HG03159 (cell line): ENCODE data around the gene HIVEP3.
"Not testable (repeated sequence)": the region's sequence is repeated elsewhere in the genome, so short reads cannot be mapped to it uniquely, and the experiment has no call there.

Experiments
- ATAC-seq: cut with Tn5 transposase; IDR thresholded peaks from one replicate; pipeline ENCODE4 v1.9.1; 2021; ENCODE audit warnings: mild to moderate bottlenecking, moderate library complexity; ENCODE audit not compliant: unreplicated experiment

The HIVEP3 gene

DNA sequence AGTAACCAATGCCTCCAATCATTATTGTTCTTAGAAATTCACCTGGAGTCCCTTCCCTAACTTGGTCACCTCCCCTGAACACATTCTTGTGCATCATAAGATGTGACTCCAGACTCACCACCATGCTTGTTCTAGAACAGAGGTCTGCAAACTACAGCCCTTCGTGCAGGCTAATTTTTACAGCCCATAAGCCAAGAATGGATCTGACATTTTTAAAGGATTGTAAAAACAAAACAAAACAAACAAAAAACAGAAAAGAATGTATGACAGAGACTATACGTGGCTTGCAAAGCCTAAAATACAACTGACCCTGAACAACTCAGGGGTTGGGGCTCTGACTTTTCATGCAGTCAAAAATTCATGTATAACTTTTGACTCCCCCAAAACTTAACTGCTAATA, 6.2 kb upstream of the HIVEP3 start:
- no peak for ATAC-seq

DNA sequence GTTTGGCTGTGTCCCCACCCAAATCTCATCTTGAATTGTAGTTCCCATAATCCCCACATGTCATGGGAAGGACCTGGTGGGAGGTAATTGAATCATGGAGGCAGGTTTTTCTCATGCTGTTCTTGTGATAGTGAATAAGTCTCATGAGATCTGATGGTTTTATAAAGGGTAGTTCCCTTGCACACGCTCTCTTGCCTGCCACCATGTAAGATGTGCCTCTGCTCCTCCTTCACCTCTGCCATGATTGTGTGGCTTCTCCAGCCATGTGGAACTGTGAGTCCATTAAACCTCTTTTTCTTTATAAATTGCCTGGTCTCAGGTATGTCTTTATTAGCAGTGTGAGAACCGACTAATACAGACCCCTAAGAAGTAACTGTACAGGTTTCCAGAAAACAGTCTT, 2.5 kb upstream of the HIVEP3 start:
- not testable (repeated sequence) for ATAC-seq

DNA sequence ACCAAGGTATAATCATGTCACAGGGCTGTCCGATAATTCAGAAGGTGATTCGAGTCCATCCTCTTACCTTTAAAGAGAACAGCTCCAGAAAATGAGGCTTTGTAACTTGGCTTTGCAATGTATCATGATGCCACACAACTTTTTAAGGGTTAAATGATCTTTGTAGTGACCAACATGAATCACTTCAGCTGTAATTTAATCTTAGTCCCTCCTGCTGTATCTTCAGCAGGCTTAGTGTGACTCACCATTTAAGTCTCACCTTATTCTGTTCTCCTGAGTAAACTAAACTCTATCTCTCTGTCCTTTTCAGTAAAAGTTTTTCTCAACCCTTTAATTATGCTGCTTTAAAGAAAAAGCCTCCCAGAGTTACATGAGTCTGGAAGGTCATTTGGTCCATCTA, 1.9 kb upstream of the HIVEP3 start:
- no peak for ATAC-seq

DNA sequence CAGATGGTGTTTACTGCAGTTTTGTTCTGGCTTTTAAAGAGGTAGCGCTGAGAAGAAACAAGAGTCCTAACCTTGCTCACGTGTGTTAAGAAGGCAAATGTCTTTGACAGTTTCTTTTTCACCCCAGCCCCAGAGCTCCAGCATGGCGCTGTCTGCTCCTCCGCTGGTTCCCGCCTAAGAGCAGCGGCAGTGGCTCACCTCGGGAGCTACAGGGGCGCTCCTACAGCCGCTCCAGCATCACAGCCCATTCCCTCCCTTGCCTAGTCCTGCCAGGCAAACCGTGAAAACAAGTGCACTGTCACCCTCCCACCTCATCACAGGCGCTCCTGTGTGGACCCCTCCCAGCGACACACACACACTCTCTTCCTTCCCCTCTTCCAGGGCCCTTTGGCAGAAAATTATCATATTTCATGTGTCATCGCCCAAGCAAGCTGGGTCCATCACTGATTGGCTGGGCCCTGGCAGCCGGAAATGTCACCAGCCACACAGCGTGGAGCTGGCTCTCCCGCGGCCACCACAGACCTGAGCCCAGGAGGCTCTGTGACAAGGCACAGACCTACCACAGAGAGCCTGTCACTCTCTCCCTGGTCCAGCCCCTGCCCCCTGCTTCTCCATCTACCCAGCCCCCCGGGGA, 1.2 kb upstream of the HIVEP3 start:
- ATAC-seq, result peak; percentile 76

DNA sequence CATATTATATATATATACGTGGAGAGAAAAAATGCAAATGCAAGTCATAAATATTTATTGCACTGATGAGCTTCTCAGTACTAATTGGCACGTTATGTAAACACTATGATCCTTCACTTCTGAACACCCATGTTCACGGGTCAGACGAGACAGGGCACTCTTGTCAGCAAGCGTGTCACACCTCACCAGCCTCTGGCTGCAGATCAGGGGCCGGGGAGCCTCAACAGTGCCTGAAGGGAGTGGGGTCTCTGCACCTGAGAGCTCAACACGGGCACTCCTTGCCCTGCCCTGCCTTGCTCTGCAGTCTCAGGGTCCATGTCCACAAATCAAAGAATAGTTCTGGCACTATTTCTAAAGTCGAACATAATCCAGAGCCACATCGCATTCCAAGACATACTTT, 409 bp upstream of the HIVEP3 start:
- no peak for ATAC-seq

DNA sequence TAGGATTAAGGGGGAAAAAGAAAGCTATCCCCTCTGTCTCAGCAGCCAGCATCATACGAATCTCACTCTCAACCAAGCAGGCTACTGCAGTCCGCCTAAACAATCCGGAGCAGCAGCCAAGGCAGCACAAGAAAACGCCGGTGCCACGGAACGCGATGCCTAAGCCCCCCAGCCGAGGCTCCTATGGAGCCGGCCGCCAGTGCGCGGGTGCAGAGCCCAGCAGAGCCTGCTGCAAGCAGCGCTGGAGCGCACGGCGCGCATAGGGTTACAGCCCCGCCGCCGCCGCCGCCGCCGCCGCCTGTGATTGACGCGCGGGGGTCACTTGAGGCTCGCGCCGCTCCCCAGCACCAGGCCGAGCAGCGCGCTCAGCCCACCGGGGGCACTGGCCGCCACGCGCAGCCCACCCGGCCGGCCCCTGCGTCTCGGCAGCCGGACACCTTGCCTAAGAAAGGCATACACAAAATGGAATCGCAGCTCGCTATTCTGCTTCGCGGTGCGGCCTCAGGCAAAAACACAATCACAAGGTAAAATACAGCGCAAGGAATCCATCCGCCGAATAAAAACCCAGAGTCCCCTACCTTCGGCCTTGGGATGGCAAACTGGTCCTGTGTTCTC, 780 bp downstream of the HIVEP3 start:
- ATAC-seq, result peak; percentile 65

DNA sequence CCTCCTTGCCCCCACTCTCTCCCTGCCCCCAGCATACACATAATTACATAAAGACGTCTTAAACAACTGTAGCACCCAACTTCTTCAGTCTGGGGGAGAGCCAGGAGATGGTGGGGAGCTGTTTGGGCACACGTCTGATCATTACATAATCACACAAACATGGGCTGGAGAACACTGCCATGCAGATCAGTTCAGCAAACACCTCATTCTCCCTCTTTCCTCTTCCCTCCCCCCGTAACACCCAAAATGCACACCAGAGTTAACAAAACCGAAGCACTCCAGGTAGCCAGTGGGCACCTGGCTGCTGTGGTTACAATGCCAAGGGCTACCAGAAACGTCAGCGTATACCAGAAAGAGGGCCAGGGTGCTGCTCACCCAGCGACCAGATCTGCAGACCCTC, 1.6 kb downstream of the HIVEP3 start:
- ATAC-seq, result no peak

DNA sequence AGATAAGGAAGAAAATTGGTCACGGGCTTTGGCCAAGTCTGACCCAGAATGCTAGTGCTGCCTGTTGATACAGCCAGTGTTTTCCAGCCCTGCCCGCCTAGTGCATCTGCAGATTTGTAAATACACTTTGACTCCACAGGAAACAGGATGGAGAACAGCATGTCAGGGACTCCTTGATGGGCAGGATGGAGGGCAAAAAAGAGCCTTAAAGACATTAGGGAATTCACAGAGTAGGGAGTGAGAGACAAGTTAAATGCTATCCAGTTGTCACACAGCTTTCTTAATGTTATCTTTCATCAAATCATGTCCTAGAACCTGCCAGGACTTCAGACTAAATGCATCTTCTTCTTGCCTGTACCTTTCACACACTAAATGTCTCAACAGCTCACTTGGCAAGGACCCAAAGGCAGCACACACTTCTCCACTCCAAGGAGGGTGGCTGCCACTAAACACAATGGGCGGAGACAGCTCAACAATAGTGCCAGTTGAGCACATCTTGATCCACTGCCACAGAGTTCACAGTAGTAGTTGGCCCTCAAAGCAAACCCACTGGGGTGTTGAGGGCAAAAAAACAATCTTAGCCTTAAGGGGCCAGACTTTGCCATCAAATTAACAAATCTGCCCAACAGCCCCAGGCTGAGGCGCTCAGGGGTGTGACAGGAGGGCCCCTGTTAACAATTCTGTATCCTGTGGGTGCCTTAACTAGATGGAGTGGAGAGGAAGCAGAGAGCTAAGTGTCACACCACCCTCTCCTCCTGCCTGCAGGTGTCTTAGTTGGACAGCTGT, 2.7 kb downstream of the HIVEP3 start:
- ATAC-seq, result no peak

DNA sequence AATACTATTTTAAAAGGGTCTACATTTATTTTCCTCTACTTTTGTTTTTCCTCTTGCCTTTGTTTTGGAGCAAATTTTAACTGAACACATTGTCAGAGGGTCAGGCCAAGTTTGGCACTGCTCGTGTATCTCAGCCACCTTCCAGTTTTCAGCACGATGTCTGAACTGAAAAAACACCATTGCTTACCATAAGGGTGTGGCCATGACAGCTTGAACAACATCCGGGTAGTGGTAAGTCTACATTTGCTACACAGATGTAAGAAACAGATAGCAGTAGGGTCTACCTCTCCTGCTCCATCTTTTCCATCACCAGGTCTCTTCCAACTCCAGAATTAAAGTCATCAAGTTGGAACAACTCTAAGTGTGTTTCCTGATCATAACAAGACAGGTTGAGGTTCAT, 4.2 kb downstream of the HIVEP3 start:
- ATAC-seq, result no peak

DNA sequence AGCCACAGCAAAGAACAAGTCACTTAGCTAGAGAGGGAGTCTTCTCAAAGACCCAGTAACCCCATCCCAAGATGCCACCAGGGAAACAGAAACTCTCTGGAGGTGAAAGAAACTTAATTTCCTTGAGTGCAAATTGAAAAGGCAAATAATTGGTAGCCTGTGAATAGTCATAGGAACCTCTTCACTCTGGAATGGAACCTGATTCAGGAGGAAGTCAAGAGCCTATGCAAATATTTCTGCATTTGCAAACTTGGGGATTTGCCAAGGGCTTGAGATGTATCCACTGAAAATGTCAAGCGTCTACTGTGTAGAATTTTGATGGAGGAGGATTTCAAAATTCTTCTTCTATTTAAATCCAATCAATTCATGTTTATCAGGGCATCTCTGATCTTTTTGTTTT, 5.7 kb downstream of the HIVEP3 start:
- ATAC-seq, result no peak

DNA sequence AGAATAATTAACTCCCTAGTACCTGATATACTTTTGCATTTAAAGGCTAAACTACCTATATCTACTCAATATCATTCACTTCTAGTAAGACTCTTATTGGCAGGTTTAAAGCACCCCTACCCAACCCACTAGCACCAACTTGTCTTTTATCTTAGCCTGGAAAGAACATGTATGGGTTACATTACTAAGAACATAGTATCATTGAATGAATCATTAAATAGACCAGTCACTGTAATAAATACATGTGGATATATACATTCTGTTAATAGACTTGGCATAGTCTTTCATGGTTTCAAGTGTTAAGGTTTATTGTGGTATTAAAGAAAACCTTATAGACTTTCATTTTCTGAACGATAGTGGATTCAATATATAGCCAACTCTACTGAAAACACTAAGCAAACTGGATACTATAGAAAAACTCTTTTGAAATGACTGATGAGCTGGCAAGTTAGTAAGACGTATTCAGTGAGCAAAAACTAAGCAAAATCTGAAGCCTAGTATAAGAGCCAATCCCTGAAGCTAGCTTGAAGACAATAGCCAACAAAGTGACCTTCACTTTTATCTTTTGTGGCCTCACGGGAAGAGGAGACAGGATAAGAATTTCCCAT, 10.3 kb downstream of the HIVEP3 start:
- no peak for ATAC-seq

DNA sequence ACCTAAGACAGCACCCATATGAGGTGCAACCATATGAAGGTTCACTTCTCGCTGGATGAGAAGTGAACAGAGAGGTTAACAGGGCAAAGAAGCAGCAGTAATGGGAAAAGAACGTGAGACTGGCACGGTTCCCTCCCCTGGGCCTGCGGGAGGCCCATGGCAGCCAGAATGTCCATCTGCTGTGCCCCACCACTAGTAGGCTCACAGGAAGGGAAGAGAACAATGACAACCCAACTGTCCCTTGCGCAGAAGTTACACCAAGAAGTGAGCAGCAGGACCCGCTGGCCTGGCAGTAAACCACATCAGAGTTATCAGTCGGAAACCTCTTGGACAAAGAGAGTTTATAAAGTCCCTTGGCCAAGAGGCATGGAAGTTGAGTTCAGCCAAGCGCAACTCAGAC, 11.3 kb downstream of the HIVEP3 start:
- no peak for ATAC-seq

DNA sequence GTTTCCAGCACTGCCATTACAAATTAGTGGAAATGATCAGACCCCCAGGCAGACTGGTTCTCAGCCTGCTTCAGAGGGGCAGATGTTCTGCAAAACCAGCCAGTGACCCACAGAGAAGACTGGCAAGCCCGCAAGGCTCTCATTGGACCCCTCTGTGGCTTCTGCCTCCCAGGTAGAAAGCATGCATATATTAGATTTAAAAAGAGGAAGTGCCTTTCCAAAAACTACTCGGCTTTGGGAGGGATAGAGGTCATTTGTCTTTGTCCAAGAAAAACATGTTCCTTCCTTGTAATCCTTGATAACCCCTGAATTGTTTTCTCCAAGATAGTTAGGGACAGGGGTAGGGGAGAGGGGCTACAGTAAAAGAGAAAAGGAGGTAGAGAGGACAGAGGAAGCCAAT, 11.8 kb downstream of the HIVEP3 start:
- ATAC-seq, result no peak

DNA sequence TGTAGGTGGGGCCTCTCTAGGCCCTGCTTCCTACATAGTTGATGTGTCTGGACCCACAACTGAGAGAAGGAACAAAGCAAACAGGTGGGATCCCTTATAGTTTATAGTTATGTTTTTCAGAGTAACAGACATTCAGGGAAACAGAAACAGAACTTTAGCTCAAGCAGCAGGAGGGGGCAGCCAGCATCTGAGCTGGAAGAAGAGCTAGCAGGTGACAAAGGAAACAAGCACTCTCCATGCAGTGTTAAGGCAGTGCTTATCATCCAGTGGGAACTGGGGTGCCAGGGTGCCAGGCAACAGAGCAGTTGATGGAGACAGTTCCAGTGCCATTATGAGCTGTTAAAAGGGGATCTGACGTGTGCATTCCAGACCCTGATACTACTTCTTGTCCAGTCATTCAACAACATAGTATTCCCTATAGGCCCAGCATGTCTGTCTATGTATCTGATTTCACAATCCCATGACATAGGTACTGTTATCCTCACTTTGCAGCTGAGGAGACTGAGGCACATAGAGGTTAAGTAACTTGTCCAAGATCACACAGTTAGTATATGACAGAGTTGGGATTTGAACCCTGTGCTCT, 13.5 kb downstream of the HIVEP3 start:
- no peak for ATAC-seq

DNA sequence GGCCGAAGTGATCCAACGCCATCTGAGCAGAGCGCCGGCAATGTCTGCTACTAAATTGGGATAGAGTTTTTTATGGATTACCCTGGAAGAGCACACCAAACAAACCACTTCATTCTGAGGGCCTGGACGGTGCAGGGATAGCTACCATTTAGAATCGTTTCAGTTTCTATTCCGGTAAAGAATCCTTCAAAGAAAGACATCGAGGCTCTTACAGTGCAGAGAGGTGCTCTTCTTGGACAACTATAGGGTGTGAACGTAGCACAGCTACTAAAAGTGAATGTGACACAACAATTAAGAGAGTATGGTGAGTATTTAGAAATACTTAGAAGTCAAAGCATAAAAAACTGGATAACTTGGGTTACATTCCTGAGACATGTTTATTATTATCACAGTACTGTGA, 16.1 kb downstream of the HIVEP3 start:
- no peak for ATAC-seq

DNA sequence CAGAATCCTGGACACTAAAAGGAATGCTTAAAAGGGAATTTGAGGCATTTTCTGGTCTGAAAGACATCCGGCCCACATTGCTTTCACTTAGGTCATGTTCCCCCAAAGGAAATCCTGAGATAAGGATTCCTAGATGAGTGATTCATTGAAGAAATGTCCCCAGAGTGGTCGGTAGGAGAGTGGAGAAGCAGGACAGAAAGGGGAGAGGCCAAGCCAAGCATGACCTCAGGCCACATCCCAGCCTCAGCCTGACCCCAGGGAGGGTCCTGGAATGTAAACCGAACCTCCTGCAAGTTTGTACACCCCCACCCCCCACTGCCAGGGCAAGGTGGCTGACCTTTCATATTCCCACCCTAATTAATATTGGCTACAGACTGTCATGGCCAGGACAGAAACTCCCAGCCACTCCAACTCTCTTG, 16.6 kb downstream of the HIVEP3 start:
- no peak for ATAC-seq

DNA sequence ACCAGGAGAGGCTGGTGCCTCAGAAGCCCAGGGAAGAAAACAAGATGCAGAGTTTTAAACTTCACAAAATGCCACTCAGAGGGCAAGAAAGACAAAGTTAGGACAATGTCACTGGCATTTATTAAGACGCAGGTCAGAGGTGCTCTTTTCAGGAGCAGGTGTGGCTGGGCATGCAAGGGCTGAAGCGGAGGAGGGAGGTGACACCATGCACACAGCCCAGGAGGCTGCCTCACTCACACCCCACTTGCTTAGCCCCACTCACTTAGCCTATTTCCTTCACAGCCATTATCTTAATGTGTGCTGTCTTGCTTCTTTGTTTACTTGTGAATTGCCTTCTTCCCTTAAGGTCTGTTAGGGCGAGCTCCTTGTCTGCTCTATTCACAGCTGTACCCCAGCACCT, 17.2 kb downstream of the HIVEP3 start:
- no peak for ATAC-seq

DNA sequence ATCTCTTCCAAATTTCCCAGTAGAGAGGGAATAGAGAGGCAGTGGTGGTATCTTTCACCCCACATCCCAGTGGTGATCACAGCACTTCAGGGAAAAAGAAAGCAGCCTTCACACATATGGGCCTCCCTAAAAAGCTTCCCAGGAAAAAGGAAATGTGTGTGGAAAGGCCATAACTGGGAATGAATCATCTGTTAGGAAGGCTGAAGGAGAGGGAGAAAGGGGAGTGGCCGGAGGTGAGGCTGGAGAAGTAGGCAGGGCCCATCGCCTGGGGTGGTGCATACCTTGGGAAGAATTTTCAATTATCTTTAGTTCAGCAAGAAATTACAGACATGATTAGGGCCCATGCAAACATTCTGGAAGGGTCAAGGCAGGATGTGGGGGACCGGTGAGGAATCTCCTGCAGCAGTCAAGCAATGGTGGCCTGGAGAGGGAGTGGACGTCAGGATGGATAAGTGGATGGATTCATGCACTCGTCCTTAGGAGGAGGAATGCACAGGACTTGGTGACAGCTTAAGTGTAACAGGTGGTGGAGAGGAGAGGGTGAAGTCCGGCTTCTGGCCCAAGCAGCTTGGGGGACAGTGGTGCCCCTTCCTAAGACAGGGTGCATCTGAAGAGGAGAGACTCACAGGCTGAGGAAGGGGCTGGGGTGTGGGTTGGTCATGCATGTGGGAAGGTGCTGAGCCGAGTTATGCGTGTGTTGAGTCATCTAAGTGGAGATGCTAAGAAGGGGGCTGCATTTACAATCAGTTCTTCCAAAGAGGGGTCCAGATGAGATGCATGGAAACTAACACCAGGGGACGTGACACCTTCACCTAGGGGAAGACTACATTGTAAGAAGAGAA, 17.9 kb downstream of the HIVEP3 start:
- ATAC-seq, result no peak

DNA sequence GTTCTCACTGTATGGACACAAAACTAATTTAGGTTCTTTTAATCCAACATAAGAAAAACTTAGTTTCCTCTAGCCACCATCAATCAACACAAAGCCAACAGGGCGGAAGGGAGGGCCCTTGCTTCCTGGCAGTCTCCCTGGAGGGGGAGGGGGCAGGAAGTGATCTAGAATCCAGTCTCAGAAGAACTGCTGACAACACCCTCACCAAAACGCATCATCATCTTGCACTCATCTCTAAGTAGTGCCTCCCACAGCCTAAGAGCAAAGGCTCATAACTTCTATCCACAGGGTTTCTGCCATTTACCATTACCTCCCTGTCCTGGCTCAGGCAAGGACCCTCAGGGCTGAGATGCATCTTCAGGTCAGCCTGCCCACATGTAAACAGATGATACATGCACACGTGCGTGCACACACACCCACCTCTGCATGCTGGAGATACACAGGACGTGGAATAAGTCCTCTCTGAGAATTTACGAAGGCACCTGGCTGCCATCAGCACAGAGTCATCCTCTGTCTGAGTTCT, 20.5 kb downstream of the HIVEP3 start:
- ATAC-seq, result no peak

DNA sequence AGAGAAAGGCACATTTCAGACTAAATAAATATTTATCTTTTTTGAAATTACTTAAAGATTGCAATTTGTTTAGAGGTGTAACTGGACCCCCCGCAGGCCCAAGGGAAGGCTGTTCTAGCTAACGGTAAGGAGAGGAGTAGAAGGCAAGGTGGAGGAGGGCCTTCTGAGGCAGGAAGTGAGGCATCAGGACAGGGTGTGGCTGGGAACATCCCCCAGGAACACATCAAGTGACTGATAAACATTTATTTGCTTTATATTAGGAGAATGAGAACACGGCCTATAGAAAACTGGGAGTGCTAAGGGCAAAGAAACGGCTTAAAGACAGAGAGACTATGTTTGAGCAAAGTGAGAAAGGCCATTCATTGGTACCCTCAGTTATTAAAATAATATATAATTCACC, 23.2 kb downstream of the HIVEP3 start:
- no peak for ATAC-seq
